Activated CD8-positive, alpha-beta memory T cell treated with anti-CD3 and anti-CD28 coated beads for 4 hours (primary cell): ENCODE measurements around the gene NANOS3.

Source experiments
- DNase-seq, 2 donors: peaks; one replicate each; pipeline ENCODE4 v3.0.0-alpha.2; 2020; ENCODE audit warnings: low read depth in 2 of 2

Gene NANOS3

GRCh38 chr19:13885826-13886365 is 9.0 kb downstream of the NANOS3 start:
- no peak for DNase-seq

- no peak for DNase-seq
These were observed 10.1 kb downstream of the NANOS3 start for GRCh38 chr19:13887018-13887436.

GRCh38 chr19:13887517-13887916 is 10.6 kb downstream of the NANOS3 start:
- DNase-seq, result no peak

GRCh38 chr19:13888281-13888680 is 11.3 kb downstream of the NANOS3 start:
- DNase-seq, result no peak

- DNase-seq, result no peak
These were observed 13.2 kb downstream of the NANOS3 start for GRCh38 chr19:13890136-13890535.

GRCh38 chr19:13892870-13893269 is 15.9 kb downstream of the NANOS3 start:
- DNase-seq, result no peak

GRCh38 chr19:13894552-13894951 is 17.6 kb downstream of the NANOS3 start:
- no peak for DNase-seq

GRCh38 chr19:13896227-13896626 is 19.3 kb downstream of the NANOS3 start:
- no peak for DNase-seq

- DNase-seq, result no peak
These were observed 22.5 kb downstream of the NANOS3 start for GRCh38 chr19:13899393-13899792.

- DNase-seq, result no peak
These were observed 23.1 kb downstream of the NANOS3 start for GRCh38 chr19:13899912-13900584.

GRCh38 chr19:13902993-13903555 is 26.1 kb downstream of the NANOS3 start:
- no peak for DNase-seq

- peak; percentile 88 to 89 for DNase-seq
These were observed 28.9 kb downstream of the NANOS3 start, which contains the start of the genes BRME1 and CC2D1A for GRCh38 chr19:13905634-13906520. TSS of gene BRME1 (minus strand) at chr19:13906117. CDS start at chr19:13904892, 1,225 bp downstream. TSS of gene CC2D1A (plus strand) at chr19:13906201. CDS start at chr19:13906442, 241 bp downstream.

- DNase-seq, result no peak
These were observed 29.6 kb downstream of the NANOS3 start for GRCh38 chr19:13906521-13906904.

GRCh38 chr19:13906910-13907309 is 30.0 kb downstream of the NANOS3 start:
- DNase-seq, result no peak

GRCh38 chr19:13908674-13909073 is 31.7 kb downstream of the NANOS3 start:
- no peak for DNase-seq

- no peak for DNase-seq
These were observed 32.5 kb downstream of the NANOS3 start for GRCh38 chr19:13909430-13909829.

GRCh38 chr19:13913352-13913751 is 36.4 kb downstream of the NANOS3 start:
- no peak for DNase-seq

- DNase-seq, result no peak
These were observed 37.8 kb downstream of the NANOS3 start for GRCh38 chr19:13914777-13915176.

GRCh38 chr19:13917888-13918406 is 41.0 kb downstream of the NANOS3 start:
- DNase-seq, result no peak

GRCh38 chr19:13918726-13919411 is 41.9 kb downstream of the NANOS3 start:
- DNase-seq, result no peak

- no peak for DNase-seq
These were observed 43.6 kb downstream of the NANOS3 start for GRCh38 chr19:13920524-13920923.
